ENCODE measurements around the gene AHSP. TPM values are rescaled to one million over a fixed set of nuclear protein-coding genes. Genes with fewer than 3 reads are reported as not detected.
"Not testable (repeated sequence)": the region's sequence is repeated elsewhere in the genome, so short reads cannot be mapped to it uniquely, and the experiment has no call there.

Gene AHSP
- polyA plus RNA-seq, 3 donors from 2014 or later = 1.8 TPM; not detected in 2

GRCh38 chr16:31561426-31562233, 33.9 kb downstream of the AHSP start:
- no peaks in the 10 kb centered on the region for H3K36me3 Mint-ChIP-seq
- H3K27ac Mint-ChIP-seq = no peak overlapping the region
- H3K27me3 Mint-ChIP-seq (ENCODE audit: low read depth in 3 of 3) = peaks cover 2 to 12% (median 5%) of the 10 kb centered on the region in 3 donors
- no peak overlapping the region for H3K4me3 Mint-ChIP-seq
- no peak for DNase-seq
- peaks cover 0 to 2% (median 0%) of the 10 kb centered on the region in 6 donors for H3K9me3 Mint-ChIP-seq
- H3K4me1 Mint-ChIP-seq = no peaks in the 10 kb centered on the region

DNA sequence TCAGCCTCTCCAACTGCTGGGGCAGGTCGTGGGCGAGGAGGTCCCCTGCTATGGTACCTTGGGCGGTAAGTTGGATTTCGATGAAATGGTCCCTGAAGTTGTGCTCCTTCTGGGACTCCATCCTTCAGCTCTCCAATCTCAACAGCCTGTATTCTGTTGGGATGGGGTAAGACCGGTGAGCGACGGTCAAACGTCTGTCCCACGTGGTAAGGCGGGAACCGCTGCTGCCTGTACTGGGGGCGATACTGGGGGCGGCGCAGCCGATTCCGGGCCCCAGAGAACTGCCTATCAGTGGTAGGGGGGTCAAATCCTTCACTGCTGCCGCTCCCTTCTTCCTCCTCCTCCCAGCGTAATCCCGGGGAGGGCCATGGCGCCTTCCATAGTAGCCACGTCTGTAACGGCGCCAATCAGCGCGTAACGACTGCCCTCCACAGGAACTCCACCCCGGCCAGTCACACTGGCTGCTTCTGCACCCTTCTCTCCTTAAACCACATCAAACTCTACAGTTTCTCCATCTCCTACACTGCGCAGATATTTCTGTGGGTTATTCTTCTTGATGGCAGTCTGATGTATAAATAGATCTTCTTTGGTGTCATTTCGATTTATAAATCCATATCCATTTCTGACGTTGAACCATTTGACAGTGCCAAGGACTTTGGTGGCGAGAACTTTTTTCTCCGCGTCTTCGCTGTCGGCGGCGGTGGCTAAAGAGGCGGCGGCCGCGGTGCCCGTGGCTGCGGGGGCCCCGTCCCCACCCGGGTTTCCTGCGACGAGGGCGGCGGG, 41.1 kb downstream of the AHSP start:
- H3K27me3 Mint-ChIP-seq (ENCODE audit: low read depth in 3 of 3) = peaks cover 6 to 42% (median 17%) of the 10 kb centered on the region in 3 donors
- peak overlapping the region in 4 of 5 donors; percentile 26 to 69 (median 42) for H3K4me3 Mint-ChIP-seq
- no peak overlapping the region for H3K27ac Mint-ChIP-seq
- DNase-seq = peak in 1 of 3 donors; percentile 3
- peaks cover 0 to 4% (median 0%) of the 10 kb centered on the region in 3 donors for H3K36me3 Mint-ChIP-seq
- H3K4me1 Mint-ChIP-seq = peaks cover 6 to 8% of the 10 kb centered on the region in 2 donors
- H3K9me3 Mint-ChIP-seq = peaks cover 0 to 5% (median 2%) of the 10 kb centered on the region in 6 donors

- H3K9me3 Mint-ChIP-seq = peaks cover 0 to 5% (median 2%) of the 10 kb centered on the region in 6 donors
- peaks cover 6 to 39% (median 17%) of the 10 kb centered on the region in 3 donors for H3K27me3 Mint-ChIP-seq (ENCODE audit: low read depth in 3 of 3)
- H3K36me3 Mint-ChIP-seq = peaks cover 0 to 4% (median 0%) of the 10 kb centered on the region in 3 donors
- DNase-seq = peak in 2 of 3 donors; percentile 7 to 17
- peaks cover 6 to 8% of the 10 kb centered on the region in 2 donors for H3K4me1 Mint-ChIP-seq
- H3K27ac Mint-ChIP-seq = no peak overlapping the region
- H3K4me3 Mint-ChIP-seq = peak overlapping the region in 2 of 5 donors; percentile 46 to 85
These were observed 41.6 kb downstream of the AHSP start for GRCh38 chr16:31569360-31569717.

DNA sequence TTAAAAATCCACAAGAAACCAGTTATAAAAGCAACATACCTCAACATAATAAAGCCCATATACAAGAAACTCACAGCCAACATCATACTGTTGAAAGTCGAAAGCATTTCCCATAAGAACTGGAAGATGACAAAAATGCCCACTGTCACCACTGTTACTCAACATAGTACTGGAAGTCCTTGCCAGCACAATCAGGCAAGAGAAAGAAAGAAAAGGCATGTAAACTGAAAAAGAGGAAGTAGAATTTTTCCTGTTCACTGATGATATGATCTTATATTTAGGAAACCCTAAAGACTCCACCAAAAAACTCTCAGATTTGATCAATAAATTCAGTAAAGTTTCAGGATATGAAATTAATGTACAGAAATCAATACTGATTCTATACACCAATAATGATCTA, 45.1 kb downstream of the AHSP start:
- H3K9me3 Mint-ChIP-seq = peaks cover 6 to 12% (median 9%) of the 10 kb centered on the region in 6 donors
- H3K27me3 Mint-ChIP-seq (ENCODE audit: low read depth in 3 of 3) = peaks cover 6 to 24% (median 19%) of the 10 kb centered on the region in 3 donors
- H3K4me3 Mint-ChIP-seq = no peak overlapping the region
- H3K27ac Mint-ChIP-seq = no peak overlapping the region
- peaks cover 3 to 6% (median 4%) of the 10 kb centered on the region in 3 donors for H3K36me3 Mint-ChIP-seq
- DNase-seq = no peak
- H3K4me1 Mint-ChIP-seq = peaks cover 6 to 8% of the 10 kb centered on the region in 2 donors

- DNase-seq, H3K4me1 Mint-ChIP-seq, H3K27ac Mint-ChIP-seq, H3K4me3 Mint-ChIP-seq: not testable (repeated sequence)
- Mint-ChIP-seq H3K27me3 (ENCODE audit: low read depth in 3 of 3) (peaks cover 6 to 15% (median 15%) of the 10 kb centered on the region in 3 donors), H3K9me3 (peaks cover 6 to 21% (median 15%) of the 10 kb centered on the region in 6 donors), H3K36me3 (peaks cover 8 to 11% (median 8%) of the 10 kb centered on the region in 3 donors)
These were observed 46.5 kb downstream of the AHSP start for GRCh38 chr16:31574159-31574558.

DNA sequence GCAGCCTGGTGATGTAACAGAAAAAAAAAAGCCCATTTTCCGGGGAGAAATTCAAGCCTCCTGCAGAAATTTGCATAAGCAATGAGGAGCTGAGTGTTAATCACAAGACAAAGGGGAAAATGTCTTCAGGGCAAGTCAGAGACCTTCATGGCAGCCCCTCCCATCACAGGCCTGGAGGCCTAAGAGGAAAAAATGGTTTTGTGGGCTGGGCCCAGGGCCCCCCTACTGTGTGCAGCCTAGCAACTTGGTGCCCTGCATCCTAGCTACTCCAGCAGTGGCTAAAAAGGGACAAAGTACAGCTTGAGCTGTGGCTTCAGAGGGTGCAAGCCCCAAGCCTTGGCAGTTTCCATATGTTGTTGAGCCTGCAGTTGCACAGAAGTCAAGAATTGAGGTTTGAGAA, 49.7 kb downstream of the AHSP start:
- Mint-ChIP-seq H3K4me3 (no peak overlapping the region), H3K36me3 (peaks cover 8 to 12% (median 11%) of the 10 kb centered on the region in 3 donors), H3K9me3 (peaks cover 4 to 37% (median 22%) of the 10 kb centered on the region in 6 donors), H3K27ac (no peak overlapping the region), H3K4me1 (peaks cover 8 to 11% of the 10 kb centered on the region in 2 donors), H3K27me3 (ENCODE audit: low read depth in 3 of 3) (peaks cover 2 to 9% (median 8%) of the 10 kb centered on the region in 3 donors)
- no peak for DNase-seq

Other genes starting within 250 kb of the AHSP start
- 10 to 100 TPM; 41.6 to 82.9 (median 47.9) TPM for gene ITGAX, start 172.7 kb upstream of the AHSP start, polyA plus RNA-seq
- gene ITGAD, start 134.6 kb upstream of the AHSP start, polyA plus RNA-seq = under 1 TPM in 2 of 3 donors, not detected in 1; 0.27 to 0.47 TPM
- 1 to 10 TPM in 2 of 3 donors, not detected in 1; 1.5 to 1.8 TPM for gene COX6A2, start 99.5 kb upstream of the AHSP start, polyA plus RNA-seq
- gene ZNF843, start 85.1 kb upstream of the AHSP start, polyA plus RNA-seq = under 1 TPM in 2 of 3 donors, not detected in 1; 0.10 to 0.17 TPM
- 10 to 100 TPM; 11.1 to 16.2 (median 14.2) TPM for gene ARMC5, start 68.4 kb upstream of the AHSP start, polyA plus RNA-seq
- gene TGFB1I1, start 55.7 kb upstream of the AHSP start, polyA plus RNA-seq = under 1 TPM in 2 of 3 donors, not detected in 1; 0.32 to 0.53 TPM
- 1 to 10 TPM in 1 of 3 donors, under 1 TPM in 1, not detected in 1; 0.72 to 1.9 TPM for gene SLC5A2, start 44.8 kb upstream of the AHSP start, polyA plus RNA-seq
- gene RUSF1, start 19.5 kb upstream of the AHSP start, polyA plus RNA-seq = 10 to 100 TPM; 18.5 to 24.3 (median 19.6) TPM

Measured in immature natural killer cell (primary cell).